Subcutaneous adipose tissue (tissue), 4 donors: Measurements from ENCODE around the gene PBX1. TPM values are rescaled to one million over a fixed set of nuclear protein-coding genes. Genes with fewer than 3 reads are reported as not detected.

Experiments used
- total RNA-seq, 4 donors: library from RNA; depleted of rRNA; stranded (reverse); fragments of >200 nt; gene quantifications; one replicate each; pipeline ENCODE4 v1.1.0, GENCODE V29; 2016
- TF ChIP-seq, protein P1 (sequence below): fragments of 450-650 bp; IDR thresholded peaks from one replicate; pipeline ENCODE4 v1.5.1; 2016; ENCODE audit warnings: low read depth, mild to moderate bottlenecking, control low read depth, antibody characterized with exemption, moderate library complexity

PBX1 gene
- total RNA-seq, 4 donors from 2014 or later, result 36.5 to 61.1 (median 54.2) TPM

DNA sequence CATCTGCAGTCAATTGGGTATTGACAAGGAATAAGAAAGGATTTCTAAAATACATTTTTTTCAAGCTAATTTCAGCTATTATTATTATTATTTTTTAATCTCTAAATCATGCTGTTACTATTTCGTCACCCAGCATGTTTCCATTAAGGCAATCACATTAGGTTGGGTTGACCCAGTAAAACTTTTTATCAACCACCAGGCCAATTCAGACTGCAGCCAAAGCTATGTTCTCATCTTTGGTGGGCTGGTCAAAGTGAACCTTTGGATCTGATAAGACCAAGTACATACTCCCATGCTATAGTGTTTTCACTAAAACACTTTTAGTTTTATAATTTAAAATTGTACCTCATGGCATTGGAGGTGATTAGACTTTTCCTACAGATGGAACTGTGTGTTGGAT is 198.6 kb downstream of the PBX1 start:
- TF ChIP-seq, protein P1, sequence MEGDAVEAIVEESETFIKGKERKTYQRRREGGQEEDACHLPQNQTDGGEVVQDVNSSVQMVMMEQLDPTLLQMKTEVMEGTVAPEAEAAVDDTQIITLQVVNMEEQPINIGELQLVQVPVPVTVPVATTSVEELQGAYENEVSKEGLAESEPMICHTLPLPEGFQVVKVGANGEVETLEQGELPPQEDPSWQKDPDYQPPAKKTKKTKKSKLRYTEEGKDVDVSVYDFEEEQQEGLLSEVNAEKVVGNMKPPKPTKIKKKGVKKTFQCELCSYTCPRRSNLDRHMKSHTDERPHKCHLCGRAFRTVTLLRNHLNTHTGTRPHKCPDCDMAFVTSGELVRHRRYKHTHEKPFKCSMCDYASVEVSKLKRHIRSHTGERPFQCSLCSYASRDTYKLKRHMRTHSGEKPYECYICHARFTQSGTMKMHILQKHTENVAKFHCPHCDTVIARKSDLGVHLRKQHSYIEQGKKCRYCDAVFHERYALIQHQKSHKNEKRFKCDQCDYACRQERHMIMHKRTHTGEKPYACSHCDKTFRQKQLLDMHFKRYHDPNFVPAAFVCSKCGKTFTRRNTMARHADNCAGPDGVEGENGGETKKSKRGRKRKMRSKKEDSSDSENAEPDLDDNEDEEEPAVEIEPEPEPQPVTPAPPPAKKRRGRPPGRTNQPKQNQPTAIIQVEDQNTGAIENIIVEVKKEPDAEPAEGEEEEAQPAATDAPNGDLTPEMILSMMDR, result no peak

DNA sequence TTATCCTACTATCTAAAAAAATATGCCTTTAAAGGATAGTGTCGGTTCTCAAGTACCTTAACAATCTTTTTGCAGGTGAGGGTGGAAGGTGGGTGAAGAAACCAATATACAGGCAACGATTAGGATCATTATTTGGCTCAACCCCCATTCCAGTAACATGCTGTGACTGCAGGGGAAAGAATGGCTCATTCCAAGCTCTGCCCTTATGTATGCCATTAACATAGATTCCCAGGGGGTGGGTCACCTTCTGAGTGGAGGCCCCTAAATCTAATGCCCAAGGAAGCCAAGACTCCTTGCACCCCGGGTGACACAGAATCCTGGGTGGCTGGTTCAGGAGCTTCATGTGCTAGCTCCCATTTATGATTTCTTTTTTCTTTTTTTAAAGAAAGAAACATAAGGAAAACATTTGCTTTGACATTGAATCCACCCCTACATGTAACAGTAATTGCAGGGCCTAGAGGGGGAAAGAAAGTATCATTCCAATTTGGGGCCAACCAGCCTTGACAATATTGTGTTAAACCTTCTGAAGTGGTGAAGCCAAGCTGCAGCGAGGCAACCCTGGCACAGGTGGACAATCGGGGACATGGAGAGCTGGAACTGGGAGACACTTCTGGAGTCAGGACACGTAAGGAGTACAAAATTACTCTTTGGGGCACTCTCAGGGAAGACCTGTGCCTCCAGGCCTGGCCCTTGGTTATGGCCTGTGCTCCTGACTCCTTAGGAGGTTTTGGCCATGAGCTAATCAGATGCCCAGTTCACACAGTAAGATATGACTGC is 200.3 kb downstream of the PBX1 start:
- TF ChIP-seq, protein P1, result no peak

DNA sequence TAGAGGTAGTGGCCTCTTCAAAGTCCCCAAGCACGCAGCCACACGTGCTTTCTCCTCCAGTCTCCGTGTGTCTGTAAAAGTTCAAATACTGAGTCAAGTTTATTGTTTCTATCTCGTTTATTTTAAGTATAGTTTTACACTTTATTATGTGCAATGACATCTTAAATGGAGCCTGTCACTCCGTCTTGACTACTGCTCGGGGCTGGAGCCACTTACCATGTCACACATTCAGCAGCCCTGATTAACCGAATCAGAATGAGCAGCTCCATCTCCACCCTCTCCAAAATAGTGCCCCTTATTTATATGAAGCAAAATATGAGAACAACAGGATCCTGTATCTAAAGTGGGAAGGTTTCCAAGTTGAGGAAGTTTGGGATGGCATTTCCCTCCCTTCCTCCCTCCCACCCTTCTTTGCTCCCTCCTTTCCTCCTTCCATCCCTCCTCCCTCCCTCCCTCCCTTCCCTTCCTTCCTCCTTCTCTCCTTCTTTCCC is 201.0 kb downstream of the PBX1 start:
- TF ChIP-seq, protein P1, result no peak

DNA sequence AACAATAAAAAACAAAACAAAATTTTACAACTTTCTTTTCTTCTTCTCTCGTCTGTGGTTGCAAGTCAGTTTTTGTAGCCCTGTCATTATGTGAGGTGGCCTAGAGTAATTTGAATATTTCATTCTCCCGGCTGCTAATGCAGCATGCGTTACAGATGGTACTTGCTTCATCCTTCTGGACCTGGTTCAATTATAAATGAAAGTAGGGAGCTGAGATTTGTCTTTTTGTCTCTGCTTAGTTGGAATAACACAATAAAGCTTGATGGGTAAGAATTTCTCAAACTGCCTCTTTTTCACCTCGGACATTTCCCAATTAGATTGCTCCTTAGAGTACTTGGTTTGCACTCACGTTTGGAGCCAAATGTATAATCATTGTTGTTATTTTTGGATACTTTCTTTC is 201.6 kb downstream of the PBX1 start:
- TF ChIP-seq, protein P1, result no peak

DNA sequence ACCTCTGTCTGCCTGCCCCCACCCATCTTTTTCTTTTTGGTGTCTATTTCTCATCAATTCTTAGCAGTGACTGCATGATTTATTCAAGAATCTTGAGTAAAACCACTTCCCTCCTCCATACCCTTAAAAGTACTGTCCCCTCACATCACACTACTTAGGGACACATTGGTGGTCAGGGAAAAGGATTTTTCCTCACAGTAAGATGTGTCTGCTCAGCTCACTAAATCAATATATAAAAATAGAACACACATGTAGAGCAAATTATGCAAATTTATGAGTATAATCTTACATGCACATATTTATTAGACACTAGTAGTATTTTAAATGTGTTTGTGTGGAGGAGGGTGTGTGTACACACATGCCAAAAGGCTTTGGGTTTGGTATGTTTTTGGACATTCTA is 202.0 kb downstream of the PBX1 start:
- TF ChIP-seq, protein P1, result no peak

DNA sequence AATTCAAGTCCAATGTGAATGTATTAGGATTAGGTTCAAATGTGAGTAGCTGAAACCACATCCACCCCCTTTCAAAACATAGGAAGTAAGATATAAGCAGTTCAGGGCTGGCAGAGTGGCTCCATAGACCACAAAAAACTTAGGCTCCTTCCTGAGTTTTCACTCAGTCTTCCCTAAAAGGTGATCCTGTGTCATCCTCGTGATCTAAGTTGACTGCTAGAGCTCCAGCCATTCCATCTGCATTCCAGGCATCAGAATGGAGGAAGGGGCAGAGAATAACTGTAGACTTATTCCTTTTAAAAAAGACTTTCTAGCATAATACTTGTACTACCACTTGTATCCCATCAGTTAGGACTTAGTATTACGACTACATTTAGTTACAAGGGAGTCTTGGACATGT is 204.1 kb downstream of the PBX1 start:
- TF ChIP-seq, protein P1, result no peak

DNA sequence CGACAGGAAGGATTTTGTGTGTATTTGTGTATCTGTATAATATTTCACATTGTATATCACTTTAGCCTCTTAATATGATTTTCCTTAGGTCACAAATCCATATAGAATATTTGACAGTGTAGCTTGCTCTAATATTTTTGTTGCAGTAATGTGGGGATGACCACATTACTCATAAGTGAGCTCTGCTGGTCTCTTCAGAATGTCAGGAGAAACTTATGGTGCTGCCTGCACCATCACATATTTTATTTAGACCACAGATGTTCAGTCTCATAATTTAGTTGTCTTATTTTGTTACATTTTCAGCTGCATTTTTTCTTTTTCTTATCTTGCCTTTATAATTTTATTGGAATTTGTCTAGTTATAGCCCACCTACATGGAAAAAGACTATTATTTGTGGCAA is 205.3 kb downstream of the PBX1 start:
- TF ChIP-seq, protein P1, result no peak
